Esophagus squamous epithelium (tissue), 5 donors: ENCODE measurements around the gene FLT1. TPM values are rescaled to one million over a fixed set of nuclear protein-coding genes. Genes with fewer than 3 reads are reported as not detected.

ENCODE experiments used
- DNase-seq: peaks from one replicate; lab custom pipeline; 2025; lab: John Stamatoyannopoulos, UW
- H3K27ac ChIP-seq, 4 donors: fragments of 200-600 bp; sonication (generic); one replicate each; pipeline ENCODE4 v1.5.1; 2016 to 2019; ENCODE audit warnings: mild to moderate bottlenecking in 1 of 4
- H3K27me3 ChIP-seq, 4 donors: fragments of 200-600 bp; sonication (generic); 1 replicate in 3 of 4; 2 replicates in 1 of 4; pipeline versions ENCODE4 v1.5.1 to v1.6.0; 2017 to 2021; ENCODE audit warnings: antibody characterized with exemption in 1 of 4
- H3K36me3 ChIP-seq, 3 donors: fragments of 200-600 bp; sonication (generic); one replicate each; pipeline ENCODE4 v1.5.1; 2016 to 2019
- H3K4me1 ChIP-seq, 3 donors: fragments of 200-600 bp; sonication (generic); one replicate each; pipeline ENCODE4 v1.5.1; 2017 to 2019
- H3K4me3 ChIP-seq, 4 donors: fragments of 200-600 bp; sonication (generic); 1 replicate in 3 of 4; 2 replicates in 1 of 4; pipeline ENCODE4 v1.5.1; 2016 to 2019; ENCODE audit warnings: mild to moderate bottlenecking in 2 of 4, moderate library complexity in 1 of 4
- H3K9me3 ChIP-seq, 3 donors: fragments of 200-600 bp; sonication (generic); one replicate each; pipeline ENCODE4 v1.5.1; 2016 to 2019
- CTCF ChIP-seq, 6 experiments: fragments of 450-650 bp in 4 of 6; fragments of 200-600 bp in 2 of 6; sonication (generic) in 2 of 6; IDR thresholded peaks; one replicate each; pipeline ENCODE4 v1.5.1; 2016 to 2019; ENCODE audit warnings: antibody characterized with exemption in 6 of 6, mild to moderate bottlenecking in 4 of 6, moderate library complexity in 4 of 6
- POLR2A ChIP-seq, 4 donors: fragments of 450-650 bp; IDR thresholded peaks; one replicate each; pipeline ENCODE4 v1.6.1; 2017; ENCODE audit warnings: antibody characterized with exemption in 4 of 4, mild to moderate bottlenecking in 4 of 4, moderate library complexity in 3 of 4
- whole genome bisulfite sequencing, 2 donors: methylation state at CpG; one replicate each; pipeline ENCODE4 v1.1.5; 2018; 5-methylcytosine and 5-hydroxymethylcytosine counted together
- intact Hi-C: fragments of 100-400 bp; cut with DNase I; formaldehyde crosslinking; loops from one replicate; pipeline ENCODE4 v1.15.0; 2022
- total RNA-seq, 4 donors: library from RNA; depleted of rRNA; stranded (reverse); fragments of >200 nt; gene quantifications; one replicate each; pipeline ENCODE4 v1.1.0, GENCODE V29; 2016
- donor health status: DM: yes; HTN: yes; CAD: no.

Gene FLT1
- total RNA-seq, 4 donors from 2014 or later, result 2.1 to 16.4 (median 8.9) TPM

- peaks cover 0 to 7% (median 0%) of the 10 kb centered on the region in 4 donors for H3K27me3 ChIP-seq
- 69 to 78% methylated on average over 11 of the region's 11 CpGs for WGBS, 2 donors
- peaks cover 0 to 10% (median 0%) of the 10 kb centered on the region in 3 donors for H3K4me1 ChIP-seq
- no peak overlapping the region for H3K27ac ChIP-seq
- no peak for DNase-seq
- no peaks in the 10 kb centered on the region for H3K36me3 ChIP-seq
- no peak for TF ChIP-seq CTCF (IDR thresholded peaks at IDR 0.05)
- no peak for TF ChIP-seq POLR2A (IDR thresholded peaks at IDR 0.05)
- H3K4me3 ChIP-seq, result no peak overlapping the region
- intact Hi-C loops, result no loop called here
- no peaks in the 10 kb centered on the region for H3K9me3 ChIP-seq
These were observed 172.5 kb downstream of the FLT1 start for GRCh38 chr13:28322256-28322905.

GRCh38 chr13:28321756-28322155, 173.2 kb downstream of the FLT1 start:
- intact Hi-C loops, result no loop called here
- H3K27ac ChIP-seq, result no peak overlapping the region
- H3K4me3 ChIP-seq, result no peak overlapping the region
- 77 to 89% methylated on average over 2 of the region's 2 CpGs for WGBS, 2 donors
- no peaks in the 10 kb centered on the region for H3K9me3 ChIP-seq
- H3K27me3 ChIP-seq, result peaks cover 0 to 7% (median 0%) of the 10 kb centered on the region in 4 donors
- H3K36me3 ChIP-seq, result no peaks in the 10 kb centered on the region
- TF ChIP-seq POLR2A (IDR thresholded peaks at IDR 0.05) (no peak), CTCF (IDR thresholded peaks at IDR 0.05) (no peak)
- no peak for DNase-seq
- peaks cover 0 to 10% (median 0%) of the 10 kb centered on the region in 3 donors for H3K4me1 ChIP-seq

GRCh38 chr13:28320884-28321574, 173.9 kb downstream of the FLT1 start:
- Histone ChIP-seq H3K4me3 (no peak overlapping the region), H3K36me3 (no peaks in the 10 kb centered on the region), H3K4me1 (peaks cover 0 to 10% (median 0%) of the 10 kb centered on the region in 3 donors), H3K27ac (no peak overlapping the region), H3K9me3 (no peaks in the 10 kb centered on the region), H3K27me3 (peaks cover 0 to 7% (median 0%) of the 10 kb centered on the region in 4 donors)
- no peak for TF ChIP-seq CTCF (IDR thresholded peaks at IDR 0.05)
- TF ChIP-seq POLR2A (IDR thresholded peaks at IDR 0.05), result no peak
- DNase-seq, result no peak
- WGBS, 2 donors, result 65 to 69% methylated on average over 11 of the region's 11 CpGs
- intact Hi-C loops, result no loop called here

- intact Hi-C loops, result no loop called here
- WGBS, 2 donors, result 78 to 82% methylated on average over 6 of the region's 6 CpGs
These were observed 174.7 kb downstream of the FLT1 start for GRCh38 chr13:28320209-28320608.

More at GRCh38 chr13:28320209-28320608, 174.7 kb downstream of the FLT1 start:
- peaks cover 0 to 7% (median 0%) of the 10 kb centered on the region in 4 donors for H3K27me3 ChIP-seq
- H3K9me3 ChIP-seq, result no peaks in the 10 kb centered on the region
- H3K4me3 ChIP-seq, result no peak overlapping the region
- peaks cover 0 to 10% (median 0%) of the 10 kb centered on the region in 3 donors for H3K4me1 ChIP-seq
- no peak for TF ChIP-seq POLR2A (IDR thresholded peaks at IDR 0.05)
- no peak for TF ChIP-seq CTCF (IDR thresholded peaks at IDR 0.05)
- H3K27ac ChIP-seq, result no peak overlapping the region
- no peaks in the 10 kb centered on the region for H3K36me3 ChIP-seq
- no peak for DNase-seq
